Endothelial cell (in vitro differentiated cells): Measurements from ENCODE around the gene MYO1D. TPM values are rescaled to one million over a fixed set of nuclear protein-coding genes. Genes with fewer than 3 reads are reported as not detected.

Experiments
- DNase-seq: peaks from one replicate; pipeline ENCODE4 v3.0.0; 2021; ENCODE audit warnings: low spot score
- H3K27ac Mint-ChIP-seq: one replicate; pipeline ENCODE4 v1.8.0; 2021; ENCODE audit warnings: mixed read lengths, inconsistent platforms; ENCODE audit not compliant: unreplicated experiment
- H3K27me3 Mint-ChIP-seq: one replicate; pipeline ENCODE4 v1.8.0; 2021; ENCODE audit warnings: mild to moderate bottlenecking, moderate library complexity, mixed read lengths, inconsistent platforms; ENCODE audit not compliant: unreplicated experiment
- H3K36me3 Mint-ChIP-seq: one replicate; pipeline ENCODE4 v1.8.0; 2021; ENCODE audit warnings: mild to moderate bottlenecking, low read depth, mixed read lengths, inconsistent platforms; ENCODE audit not compliant: unreplicated experiment
- H3K4me1 Mint-ChIP-seq: one replicate; pipeline ENCODE4 v1.8.0; 2021; ENCODE audit warnings: mild to moderate bottlenecking, mixed read lengths, inconsistent platforms; ENCODE audit not compliant: unreplicated experiment
- H3K4me3 Mint-ChIP-seq: one replicate; pipeline ENCODE4 v1.8.0; 2021; ENCODE audit warnings: mild to moderate bottlenecking, mixed read lengths, inconsistent platforms; ENCODE audit not compliant: unreplicated experiment
- H3K9me3 Mint-ChIP-seq: one replicate; pipeline ENCODE4 v1.8.0; 2021; ENCODE audit warnings: mixed read lengths, inconsistent platforms; ENCODE audit not compliant: unreplicated experiment
- CTCF ChIP-seq: fragments of 200-600 bp; sonication (generic); IDR thresholded peaks from one replicate; pipeline ENCODE4 v1.5.0; 2021; ENCODE audit warnings: antibody characterized with exemption; ENCODE audit not compliant: unreplicated experiment
- total RNA-seq: library from RNA; stranded (reverse); fragmentation: NEBNext Ultra II Directional; extraction: Animal tissue kit (Norgen Biotek cat#: 25700); gene quantifications from one replicate; pipeline ENCODE4 v1.2.1, GENCODE V29; 2021; ENCODE audit not compliant: unreplicated experiment

MYO1D gene
- total RNA-seq, 1 donor from 2014 or later, result 26.4 TPM

DNA sequence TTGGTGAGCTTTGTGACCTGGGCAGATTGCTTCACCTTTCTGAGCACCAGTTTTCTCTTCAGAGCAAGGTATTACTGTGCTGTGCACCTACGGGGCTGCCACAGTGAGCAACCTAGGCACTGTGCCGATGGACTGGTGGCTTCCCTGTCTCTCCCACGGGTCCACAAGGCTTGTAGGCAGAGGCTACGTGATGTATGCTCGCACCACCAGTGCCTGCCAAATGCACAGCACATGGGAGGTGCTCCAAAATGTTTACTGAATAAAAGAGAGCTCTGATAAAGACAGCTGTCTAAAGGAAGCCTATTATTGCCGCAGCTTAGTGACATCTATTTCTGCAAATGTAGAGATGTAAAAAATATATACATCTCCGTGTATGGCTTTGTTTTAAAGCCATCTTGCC, 251.0 kb downstream of the MYO1D start:
- no peaks in the 10 kb centered on the region for H3K4me1 Mint-ChIP-seq
- TF ChIP-seq CTCF, result no peak
- no peaks in the 10 kb centered on the region for H3K27me3 Mint-ChIP-seq
- DNase-seq, result no peak
- H3K27ac Mint-ChIP-seq, result no peak overlapping the region
- no peaks in the 10 kb centered on the region for H3K9me3 Mint-ChIP-seq
- peaks cover 3% of the 10 kb centered on the region for H3K36me3 Mint-ChIP-seq
- no peak overlapping the region for H3K4me3 Mint-ChIP-seq

- no peak for DNase-seq
- no peak for TF ChIP-seq CTCF
- H3K4me3 Mint-ChIP-seq, result no peak overlapping the region
- no peaks in the 10 kb centered on the region for H3K36me3 Mint-ChIP-seq
- H3K27ac Mint-ChIP-seq, result no peak overlapping the region
- no peaks in the 10 kb centered on the region for H3K27me3 Mint-ChIP-seq
- no peaks in the 10 kb centered on the region for H3K9me3 Mint-ChIP-seq
- H3K4me1 Mint-ChIP-seq, result no peaks in the 10 kb centered on the region
Measured at GRCh38 chr17:32623196-32623595, 253.7 kb downstream of the MYO1D start.

DNA sequence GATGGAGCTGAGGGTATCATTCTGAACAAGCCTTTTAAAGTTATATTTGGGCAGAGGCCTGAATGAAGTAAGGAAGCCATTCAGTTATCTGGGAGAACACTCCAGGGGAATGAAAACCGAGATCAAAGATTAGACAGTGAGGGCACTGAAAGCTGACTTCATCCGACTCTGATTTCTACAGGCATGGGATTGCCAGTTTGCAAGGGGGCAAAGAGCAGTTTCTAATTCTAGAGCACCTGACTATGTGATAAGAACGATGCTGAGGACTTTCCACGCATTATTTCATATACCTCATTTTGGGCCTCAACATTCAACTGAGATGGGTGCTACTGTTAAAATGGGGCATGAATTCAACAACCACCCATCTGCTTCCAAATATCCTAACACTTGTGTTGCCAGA, 254.4 kb downstream of the MYO1D start:
- H3K36me3 Mint-ChIP-seq, result no peaks in the 10 kb centered on the region
- no peak for TF ChIP-seq CTCF
- no peaks in the 10 kb centered on the region for H3K9me3 Mint-ChIP-seq
- no peak overlapping the region for H3K27ac Mint-ChIP-seq
- H3K4me1 Mint-ChIP-seq, result no peaks in the 10 kb centered on the region
- no peaks in the 10 kb centered on the region for H3K27me3 Mint-ChIP-seq
- DNase-seq, result no peak
- H3K4me3 Mint-ChIP-seq, result no peak overlapping the region

- Mint-ChIP-seq H3K27ac (no peak overlapping the region), H3K4me3 (no peak overlapping the region), H3K4me1 (no peaks in the 10 kb centered on the region), H3K9me3 (no peaks in the 10 kb centered on the region), H3K27me3 (no peaks in the 10 kb centered on the region), H3K36me3 (no peaks in the 10 kb centered on the region)
- no peak for TF ChIP-seq CTCF
- no peak for DNase-seq
Measured at GRCh38 chr17:32621612-32622312, 255.2 kb downstream of the MYO1D start.

DNA sequence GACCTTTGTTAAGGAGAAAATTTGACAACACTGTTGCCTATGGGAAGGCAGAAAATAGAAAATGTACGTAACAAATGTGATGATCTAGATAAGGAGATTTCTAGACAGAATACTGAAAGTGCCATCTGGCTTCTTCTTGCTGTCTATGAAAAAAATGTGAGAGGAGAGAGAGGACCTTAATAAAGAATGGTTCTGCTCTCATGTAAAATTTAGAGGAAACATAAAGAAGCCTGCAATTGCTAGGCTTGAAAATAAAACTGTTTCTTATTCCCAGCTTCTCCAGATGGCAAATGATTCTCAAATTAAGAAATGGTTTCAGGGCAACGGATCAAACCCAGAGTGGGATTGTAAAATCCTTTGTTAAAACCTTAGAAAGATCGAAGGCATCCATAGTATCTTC, 261.6 kb downstream of the MYO1D start:
- TF ChIP-seq CTCF, result no peak
- Mint-ChIP-seq H3K27ac (no peak overlapping the region), H3K9me3 (no peaks in the 10 kb centered on the region), H3K36me3 (no peaks in the 10 kb centered on the region), H3K27me3 (no peaks in the 10 kb centered on the region), H3K4me3 (no peak overlapping the region), H3K4me1 (no peaks in the 10 kb centered on the region)
- DNase-seq, result no peak
